A673 (cell line): ENCODE data around the gene MAGEF1.

Experiments used
- EZH2 ChIP-seq: fragments of 200-600 bp; sonication (generic); IDR thresholded peaks from 2 replicates; pipeline ENCODE4 v1.6.1; 2017; ENCODE audit warnings: borderline replicate concordance, low read depth, mild to moderate bottlenecking, mixed read lengths, antibody characterized with exemption, low read length; ENCODE audit not compliant: poor library complexity, severe bottlenecking
- TF ChIP-seq, protein P1 (sequence below): fragments of 300-800, 200-600 bp; sonication (generic); conservative IDR thresholded peaks from 2 replicates; pipeline ENCODE4 v1.5.1; 2017; ENCODE audit warnings: low read depth, mild to moderate bottlenecking, antibody characterized with exemption, low read length, moderate library complexity, mixed read lengths

DNA sequence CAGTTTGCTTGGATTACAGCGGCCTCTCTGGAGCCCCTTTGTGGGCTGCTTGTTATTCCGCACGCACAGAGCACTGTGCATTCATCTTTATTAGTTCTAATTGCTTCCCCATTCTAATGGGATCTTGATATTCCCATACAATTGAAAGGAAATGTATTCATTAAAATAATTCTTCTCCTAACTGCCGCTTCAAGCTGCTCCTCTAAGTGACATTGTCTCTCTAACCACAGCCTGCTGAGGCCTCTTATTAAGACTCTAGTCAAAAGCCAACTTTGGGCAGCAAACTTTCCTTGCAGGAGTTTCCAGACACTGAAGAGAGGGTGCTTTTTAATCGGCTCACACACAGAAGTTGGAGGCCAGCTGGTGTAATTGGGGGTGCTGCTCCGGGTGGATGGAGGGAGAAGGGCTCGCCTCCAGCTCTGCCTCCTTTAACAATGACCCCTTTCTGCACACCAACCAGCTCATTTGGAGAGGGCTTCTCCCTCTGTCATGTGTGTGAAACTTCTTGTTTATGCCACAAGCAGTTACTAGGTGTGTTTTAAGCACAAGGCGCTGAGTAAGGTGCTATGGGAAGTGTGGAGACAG, 5.6 kb upstream of the MAGEF1 start:
- TF ChIP-seq, protein P1, sequence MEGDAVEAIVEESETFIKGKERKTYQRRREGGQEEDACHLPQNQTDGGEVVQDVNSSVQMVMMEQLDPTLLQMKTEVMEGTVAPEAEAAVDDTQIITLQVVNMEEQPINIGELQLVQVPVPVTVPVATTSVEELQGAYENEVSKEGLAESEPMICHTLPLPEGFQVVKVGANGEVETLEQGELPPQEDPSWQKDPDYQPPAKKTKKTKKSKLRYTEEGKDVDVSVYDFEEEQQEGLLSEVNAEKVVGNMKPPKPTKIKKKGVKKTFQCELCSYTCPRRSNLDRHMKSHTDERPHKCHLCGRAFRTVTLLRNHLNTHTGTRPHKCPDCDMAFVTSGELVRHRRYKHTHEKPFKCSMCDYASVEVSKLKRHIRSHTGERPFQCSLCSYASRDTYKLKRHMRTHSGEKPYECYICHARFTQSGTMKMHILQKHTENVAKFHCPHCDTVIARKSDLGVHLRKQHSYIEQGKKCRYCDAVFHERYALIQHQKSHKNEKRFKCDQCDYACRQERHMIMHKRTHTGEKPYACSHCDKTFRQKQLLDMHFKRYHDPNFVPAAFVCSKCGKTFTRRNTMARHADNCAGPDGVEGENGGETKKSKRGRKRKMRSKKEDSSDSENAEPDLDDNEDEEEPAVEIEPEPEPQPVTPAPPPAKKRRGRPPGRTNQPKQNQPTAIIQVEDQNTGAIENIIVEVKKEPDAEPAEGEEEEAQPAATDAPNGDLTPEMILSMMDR = peak; percentile 43; the same call in 1 of the 2 replicates
- no peak for TF ChIP-seq EZH2
